OCI-LY7 (cell line): ENCODE data around the gene MBD1.

Experiments
- EZH2phosphoT487 ChIP-seq: fragments of 200-600 bp; sonication (generic); IDR thresholded peaks from 2 replicates; pipeline ENCODE4 v1.6.1; 2018; ENCODE audit warnings: low read depth, borderline replicate concordance, mild to moderate bottlenecking, mixed run types, antibody characterized with exemption, low read length, moderate library complexity, mixed read lengths
- TF ChIP-seq, protein P1 (sequence below): fragments of 200-600 bp; sonication (generic); conservative IDR thresholded peaks from 2 replicates; pipeline ENCODE4 v1.5.1; 2014; ENCODE audit warnings: mild to moderate bottlenecking, antibody characterized with exemption, low read length, moderate library complexity, mixed read lengths

DNA sequence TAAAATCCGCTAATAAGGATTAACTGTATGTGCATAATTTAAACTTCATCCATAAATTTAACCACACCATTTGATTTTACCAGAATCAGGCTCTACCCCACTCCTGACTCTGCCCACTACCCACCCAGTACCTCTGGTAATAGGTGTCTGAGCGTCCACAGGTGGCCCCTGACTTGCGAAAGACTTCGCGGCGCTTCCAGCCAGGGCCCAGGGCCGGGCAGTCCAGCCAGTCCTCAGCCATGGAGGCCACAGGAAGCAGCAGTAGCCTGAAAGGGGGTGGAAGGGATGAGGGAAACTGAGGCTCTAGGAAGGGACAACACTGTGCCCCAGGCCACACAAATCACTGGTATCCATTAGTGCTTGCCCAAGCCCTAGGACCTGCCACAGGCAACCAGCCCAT, 1.6 kb downstream of the MBD1 start:
- TF ChIP-seq, protein P1, sequence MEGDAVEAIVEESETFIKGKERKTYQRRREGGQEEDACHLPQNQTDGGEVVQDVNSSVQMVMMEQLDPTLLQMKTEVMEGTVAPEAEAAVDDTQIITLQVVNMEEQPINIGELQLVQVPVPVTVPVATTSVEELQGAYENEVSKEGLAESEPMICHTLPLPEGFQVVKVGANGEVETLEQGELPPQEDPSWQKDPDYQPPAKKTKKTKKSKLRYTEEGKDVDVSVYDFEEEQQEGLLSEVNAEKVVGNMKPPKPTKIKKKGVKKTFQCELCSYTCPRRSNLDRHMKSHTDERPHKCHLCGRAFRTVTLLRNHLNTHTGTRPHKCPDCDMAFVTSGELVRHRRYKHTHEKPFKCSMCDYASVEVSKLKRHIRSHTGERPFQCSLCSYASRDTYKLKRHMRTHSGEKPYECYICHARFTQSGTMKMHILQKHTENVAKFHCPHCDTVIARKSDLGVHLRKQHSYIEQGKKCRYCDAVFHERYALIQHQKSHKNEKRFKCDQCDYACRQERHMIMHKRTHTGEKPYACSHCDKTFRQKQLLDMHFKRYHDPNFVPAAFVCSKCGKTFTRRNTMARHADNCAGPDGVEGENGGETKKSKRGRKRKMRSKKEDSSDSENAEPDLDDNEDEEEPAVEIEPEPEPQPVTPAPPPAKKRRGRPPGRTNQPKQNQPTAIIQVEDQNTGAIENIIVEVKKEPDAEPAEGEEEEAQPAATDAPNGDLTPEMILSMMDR, result no peak
- TF ChIP-seq EZH2phosphoT487, result no peak
